Activated CD8-positive, alpha-beta memory T cell treated with anti-CD3 and anti-CD28 coated beads, Interleukin-2, amount 50 U/mL, for 1 hour (primary cell): ENCODE data around the gene SYT14.
"Not testable (repeated sequence)": the region's sequence is repeated elsewhere in the genome, so short reads cannot be mapped to it uniquely, and the experiment has no call there.

Experiments used
- DNase-seq: peaks from one replicate; pipeline ENCODE4 v3.0.0-alpha.2; 2020; ENCODE audit errors: extremely low read depth

Gene SYT14

GRCh38 chr1:209937996-209938959 is at the start of gene SYT14:
Gene SYT14, plus strand, starts transcription at chr1:209938217. Its CDS starts 48 bp downstream, at chr1:209938265.
- DNase-seq = no peak

GRCh38 chr1:209888291-209889076 is 49.5 kb upstream of the SYT14 start:
- not testable (repeated sequence) for DNase-seq

GRCh38 chr1:209889077-209889418 is 49.0 kb upstream of the SYT14 start:
- DNase-seq = no peak

GRCh38 chr1:209890641-209891330 is 47.2 kb upstream of the SYT14 start:
- no peak for DNase-seq

GRCh38 chr1:209893751-209894150 is 44.3 kb upstream of the SYT14 start:
- no peak for DNase-seq

GRCh38 chr1:209895709-209896108 is 42.3 kb upstream of the SYT14 start:
- DNase-seq = no peak

- no peak for DNase-seq
Measured at GRCh38 chr1:209896346-209896745, 41.7 kb upstream of the SYT14 start.

- DNase-seq = not testable (repeated sequence)
Measured at GRCh38 chr1:209898271-209898670, 39.7 kb upstream of the SYT14 start.

- not testable (repeated sequence) for DNase-seq
Measured at GRCh38 chr1:209898851-209899250, 39.2 kb upstream of the SYT14 start.

GRCh38 chr1:209899948-209900347 is 38.1 kb upstream of the SYT14 start:
- no peak for DNase-seq

GRCh38 chr1:209900734-209901133 is 37.3 kb upstream of the SYT14 start:
- DNase-seq = no peak

- no peak for DNase-seq
Measured at GRCh38 chr1:209901211-209901610, 36.8 kb upstream of the SYT14 start.

GRCh38 chr1:209904774-209905173 is 33.2 kb upstream of the SYT14 start:
- DNase-seq = not testable (repeated sequence)

- no peak for DNase-seq
Measured at GRCh38 chr1:209911746-209912145, 26.3 kb upstream of the SYT14 start.

GRCh38 chr1:209912306-209912705 is 25.7 kb upstream of the SYT14 start:
- DNase-seq = no peak

GRCh38 chr1:209919637-209920036 is 18.4 kb upstream of the SYT14 start:
- DNase-seq = not testable (repeated sequence)

GRCh38 chr1:209920844-209921243 is 17.2 kb upstream of the SYT14 start:
- no peak for DNase-seq

GRCh38 chr1:209924390-209924789 is 13.6 kb upstream of the SYT14 start:
- no peak for DNase-seq

GRCh38 chr1:209926045-209926444 is 12.0 kb upstream of the SYT14 start:
- DNase-seq = no peak

GRCh38 chr1:209927466-209927865 is 10.6 kb upstream of the SYT14 start:
- no peak for DNase-seq

- DNase-seq = no peak
Measured at GRCh38 chr1:209929751-209930150, 8.3 kb upstream of the SYT14 start.

GRCh38 chr1:209931141-209931540 is 6.9 kb upstream of the SYT14 start:
- DNase-seq = no peak
